ENCODE results near the gene REX1BD. TPM values are rescaled to one million over a fixed set of nuclear protein-coding genes. Genes with fewer than 3 reads are reported as not detected.
"Not testable (repeated sequence)": the region's sequence is repeated elsewhere in the genome, so short reads cannot be mapped to it uniquely, and the experiment has no call there.

Gene REX1BD
- total RNA-seq, 1 donor from 2014 or later = 85.9 TPM

DNA sequence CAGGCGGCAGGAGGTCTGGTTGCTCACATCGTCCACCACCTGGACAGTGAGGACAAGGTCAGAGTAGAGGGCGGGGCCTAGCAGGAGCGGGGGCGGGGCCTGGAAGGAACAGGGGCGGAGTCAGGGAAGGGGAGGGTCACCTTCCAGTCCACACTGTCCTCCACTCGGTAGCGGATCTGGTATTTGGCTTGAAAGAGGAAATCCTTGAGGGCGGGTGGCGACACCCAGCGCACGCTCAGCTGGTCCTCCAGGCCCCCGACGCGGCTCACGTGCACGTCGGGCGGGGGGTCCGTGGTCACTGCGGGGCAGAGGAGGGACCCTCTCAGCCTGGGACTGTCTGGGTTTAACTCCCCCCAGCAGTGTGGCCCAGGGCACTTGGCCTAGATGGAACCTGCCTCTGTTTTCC lies 8.2 kb downstream of the REX1BD start:
- intact Hi-C loops (cut with micrococcal nuclease) = no loop called here

DNA sequence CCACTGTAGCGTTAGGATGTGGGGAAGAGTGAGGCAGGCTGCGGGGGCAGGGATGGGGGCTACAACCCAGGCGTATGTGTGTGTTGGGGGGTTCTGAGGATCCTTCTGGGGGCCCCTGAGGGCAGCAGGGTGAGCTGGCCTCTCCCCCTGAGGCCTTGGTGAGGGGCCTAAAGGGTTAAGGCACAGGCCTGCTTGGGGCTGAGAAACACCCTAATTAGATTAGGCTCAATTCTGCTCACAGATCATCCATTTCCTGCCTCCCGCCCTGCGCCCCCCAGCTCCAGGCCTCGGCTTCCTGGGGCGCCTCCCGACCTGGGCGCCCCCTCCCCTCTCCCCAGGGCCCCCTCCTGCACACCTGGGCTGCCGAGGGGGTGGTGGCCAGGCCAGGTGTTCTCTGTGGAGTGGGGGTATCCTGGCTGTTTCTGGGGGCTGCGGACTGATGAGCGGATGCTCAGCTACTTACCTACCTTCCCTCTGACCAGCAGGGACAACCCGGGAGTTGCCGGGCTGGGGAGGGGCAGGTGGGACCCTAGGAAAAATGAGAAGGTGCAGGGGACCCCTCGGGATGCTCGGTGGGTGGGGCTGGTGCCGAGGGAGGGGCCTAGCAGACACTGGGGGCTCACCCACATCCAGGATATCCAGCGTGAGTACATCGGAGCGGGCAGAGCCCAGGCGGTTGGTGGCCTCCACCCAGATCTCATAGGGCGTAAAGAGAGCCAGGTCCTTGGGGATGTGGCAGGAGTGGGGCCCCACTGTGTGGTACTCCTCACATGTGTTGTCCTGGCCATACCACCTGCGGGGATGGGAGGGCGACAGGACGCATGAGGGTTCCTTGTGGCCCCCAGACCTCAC lies 9.4 kb downstream of the REX1BD start:
- TF ChIP-seq, protein P1, sequence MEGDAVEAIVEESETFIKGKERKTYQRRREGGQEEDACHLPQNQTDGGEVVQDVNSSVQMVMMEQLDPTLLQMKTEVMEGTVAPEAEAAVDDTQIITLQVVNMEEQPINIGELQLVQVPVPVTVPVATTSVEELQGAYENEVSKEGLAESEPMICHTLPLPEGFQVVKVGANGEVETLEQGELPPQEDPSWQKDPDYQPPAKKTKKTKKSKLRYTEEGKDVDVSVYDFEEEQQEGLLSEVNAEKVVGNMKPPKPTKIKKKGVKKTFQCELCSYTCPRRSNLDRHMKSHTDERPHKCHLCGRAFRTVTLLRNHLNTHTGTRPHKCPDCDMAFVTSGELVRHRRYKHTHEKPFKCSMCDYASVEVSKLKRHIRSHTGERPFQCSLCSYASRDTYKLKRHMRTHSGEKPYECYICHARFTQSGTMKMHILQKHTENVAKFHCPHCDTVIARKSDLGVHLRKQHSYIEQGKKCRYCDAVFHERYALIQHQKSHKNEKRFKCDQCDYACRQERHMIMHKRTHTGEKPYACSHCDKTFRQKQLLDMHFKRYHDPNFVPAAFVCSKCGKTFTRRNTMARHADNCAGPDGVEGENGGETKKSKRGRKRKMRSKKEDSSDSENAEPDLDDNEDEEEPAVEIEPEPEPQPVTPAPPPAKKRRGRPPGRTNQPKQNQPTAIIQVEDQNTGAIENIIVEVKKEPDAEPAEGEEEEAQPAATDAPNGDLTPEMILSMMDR (IDR thresholded peaks at IDR 0.05) = no peak
- ATAC-seq (ENCODE audit: low read depth) (no peak), DNase-seq (no peak)
- ChIA-PET POLR2A (no interaction called here), CTCF (no interaction called here)
- no peaks in the 10 kb centered on the region for H3K36me3 Mint-ChIP-seq (ENCODE audit: low read depth)
- H3K9me3 Mint-ChIP-seq = no peaks in the 10 kb centered on the region
- intact Hi-C loops (cut with micrococcal nuclease) = no loop called here
- H3K27ac Mint-ChIP-seq = no peak overlapping the region
- H3K4me1 Mint-ChIP-seq = peaks cover 13% of the 10 kb centered on the region
- H3K4me3 Mint-ChIP-seq = no peak overlapping the region
- peaks cover 21% of the 10 kb centered on the region for H3K27me3 Mint-ChIP-seq

More for the DNA sequence above, 8.2 kb downstream of the REX1BD start:
- Mint-ChIP-seq H3K4me1 (peaks cover 15% of the 10 kb centered on the region), H3K4me3 (no peak overlapping the region), H3K9me3 (no peaks in the 10 kb centered on the region), H3K27me3 (peaks cover 16% of the 10 kb centered on the region), H3K36me3 (ENCODE audit: low read depth) (no peaks in the 10 kb centered on the region), H3K27ac (no peak overlapping the region)
- CTCF ChIA-PET = interaction anchor here (0.9 kb wide), 1 partner anchor 250 kb away, joined by 3 read pairs; no protein-coding TSS in a partner anchor
- DNase-seq = no peak
- ATAC-seq (ENCODE audit: low read depth) = no peak
- TF ChIP-seq, protein P1 (IDR thresholded peaks at IDR 0.05) = no peak
- POLR2A ChIA-PET = no interaction called here

DNA sequence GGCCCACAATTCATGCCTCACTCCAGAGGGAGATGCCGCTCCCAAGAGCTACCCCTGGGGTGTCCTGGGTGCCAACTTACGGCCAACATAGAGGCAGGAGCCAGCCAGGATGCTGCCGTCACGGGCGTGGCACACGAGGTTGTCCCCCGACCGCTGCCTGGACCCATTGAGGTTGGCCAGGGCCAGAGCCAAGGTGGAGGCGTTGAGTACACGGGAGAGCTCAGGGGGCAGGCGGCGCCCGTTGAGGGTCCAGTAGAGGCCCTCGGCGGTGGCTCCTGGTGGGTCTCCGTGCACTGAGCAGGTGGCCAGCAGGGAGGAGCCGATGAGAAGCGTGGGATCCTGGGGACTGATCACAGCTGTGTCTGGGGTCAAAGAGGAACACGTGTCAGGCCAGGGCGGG lies 10.9 kb downstream of the REX1BD start:
- H3K27ac Mint-ChIP-seq = no peak overlapping the region
- intact Hi-C loops (cut with micrococcal nuclease) = no loop called here
- peaks cover 12% of the 10 kb centered on the region for H3K4me1 Mint-ChIP-seq
- no peaks in the 10 kb centered on the region for H3K36me3 Mint-ChIP-seq (ENCODE audit: low read depth)
- POLR2A ChIA-PET = no interaction called here
- DNase-seq (no peak), ATAC-seq (ENCODE audit: low read depth) (no peak)
- TF ChIP-seq, protein P1 (IDR thresholded peaks at IDR 0.05) = no peak
- H3K9me3 Mint-ChIP-seq = no peaks in the 10 kb centered on the region
- no peak overlapping the region for H3K4me3 Mint-ChIP-seq
- peaks cover 25% of the 10 kb centered on the region for H3K27me3 Mint-ChIP-seq
- CTCF ChIA-PET = no interaction called here

DNA sequence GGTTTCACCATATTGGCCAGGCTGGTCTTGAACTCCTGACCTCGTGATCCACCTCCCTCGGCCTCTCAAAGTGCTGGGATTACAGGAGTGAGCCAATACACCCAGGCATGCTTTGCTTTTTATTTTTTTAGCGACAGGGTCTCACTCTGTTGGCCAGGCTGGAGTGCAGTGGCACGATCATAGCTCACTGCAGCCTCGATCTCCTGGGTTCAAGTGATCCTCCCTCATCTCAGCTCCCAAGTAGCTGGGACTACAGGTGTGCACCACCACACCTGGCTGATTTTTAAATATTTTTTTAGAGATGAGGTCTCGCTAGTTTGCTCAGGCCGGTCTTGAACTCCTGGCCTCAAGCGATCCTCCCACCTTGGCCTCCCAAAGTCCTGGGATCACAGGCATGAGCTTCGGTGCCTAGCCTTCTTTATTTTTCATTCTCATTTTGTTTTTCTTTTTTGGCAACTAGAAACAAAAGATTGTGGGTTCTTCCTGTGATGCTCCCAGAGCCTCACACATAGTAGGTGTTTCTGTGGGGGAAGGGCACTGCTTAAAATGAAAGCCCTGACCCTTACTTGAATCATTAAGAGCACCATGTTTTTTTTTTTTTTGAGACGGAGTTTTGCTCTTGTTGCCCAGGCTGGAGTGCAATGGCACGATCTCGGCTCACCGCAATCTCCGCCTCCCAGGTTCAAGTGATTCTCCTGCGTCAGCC lies 12.2 kb downstream of the REX1BD start:
- CTCF ChIA-PET; H3K4me3 Mint-ChIP-seq; H3K27ac Mint-ChIP-seq; ATAC-seq (ENCODE audit: low read depth); DNase-seq; H3K36me3 Mint-ChIP-seq (ENCODE audit: low read depth); intact Hi-C loops (cut with micrococcal nuclease); H3K9me3 Mint-ChIP-seq; POLR2A ChIA-PET: not testable (repeated sequence)
- Mint-ChIP-seq H3K27me3 (peaks cover 35% of the 10 kb centered on the region), H3K4me1 (peaks cover 12% of the 10 kb centered on the region)

DNA sequence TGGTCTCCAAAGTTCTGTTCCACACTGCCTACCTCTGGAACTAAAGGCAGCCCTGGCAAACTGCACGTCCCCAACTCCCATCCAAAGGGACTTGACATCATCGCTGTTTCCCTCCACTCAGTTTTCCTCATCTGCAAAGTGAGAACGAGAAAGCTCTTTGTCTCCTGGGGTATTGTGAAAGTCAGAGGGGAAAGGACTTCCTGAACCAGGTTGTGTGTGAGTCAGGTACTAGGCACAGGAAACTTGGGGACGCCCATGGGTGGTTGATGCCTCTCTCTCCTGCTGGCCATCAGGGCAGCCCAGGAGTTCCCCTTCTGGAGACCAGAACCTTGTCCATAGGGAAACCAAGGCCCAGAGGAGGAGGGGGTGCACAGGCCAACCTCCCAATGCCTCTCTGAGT lies 13.3 kb downstream of the REX1BD start:
- intact Hi-C loops (cut with micrococcal nuclease) = no loop called here
- no peaks in the 10 kb centered on the region for H3K36me3 Mint-ChIP-seq (ENCODE audit: low read depth)
- TF ChIP-seq, protein P1 (IDR thresholded peaks at IDR 0.05) = no peak
- ATAC-seq (ENCODE audit: low read depth) (no peak), DNase-seq (no peak)
- no peaks in the 10 kb centered on the region for H3K9me3 Mint-ChIP-seq
- POLR2A ChIA-PET = no interaction called here
- H3K4me3 Mint-ChIP-seq = no peak overlapping the region
- CTCF ChIA-PET = no interaction called here
- no peak overlapping the region for H3K27ac Mint-ChIP-seq
- H3K27me3 Mint-ChIP-seq = peaks cover 35% of the 10 kb centered on the region
- peaks cover 7% of the 10 kb centered on the region for H3K4me1 Mint-ChIP-seq
